GM12875 (cell line): ENCODE data around the gene ATP10B.

Experiments
- H3K4me3 ChIP-seq: one replicate; pipeline ENCODE4 v1.5.1; 2011; ENCODE audit warnings: low read depth, low read length, control low read depth
- CTCF ChIP-seq: IDR thresholded peaks from 2 replicates; pipeline ENCODE4 v1.5.1; 2011; ENCODE audit warnings: low read depth, mild to moderate bottlenecking, control low read depth, inconsistent platforms, low read length, moderate library complexity, borderline replicate concordance; ENCODE audit not compliant: insufficient read depth

Gene ATP10B

GRCh38 chr5:160805376-160805775, 46.6 kb downstream of the ATP10B start:
- TF ChIP-seq CTCF: no peak

GRCh38 chr5:160802592-160802991, 49.4 kb downstream of the ATP10B start:
- TF ChIP-seq CTCF: no peak
- no peak overlapping the region for H3K4me3 ChIP-seq

More at GRCh38 chr5:160805376-160805775, 46.6 kb downstream of the ATP10B start:
- H3K4me3 ChIP-seq: no peak overlapping the region

- H3K4me3 ChIP-seq: no peak overlapping the region
- no peak for TF ChIP-seq CTCF
Observed at GRCh38 chr5:160800375-160801275, 51.4 kb downstream of the ATP10B start.

- no peak for TF ChIP-seq CTCF
- no peak overlapping the region for H3K4me3 ChIP-seq
Observed at GRCh38 chr5:160799184-160799583, 52.8 kb downstream of the ATP10B start.

GRCh38 chr5:160797020-160797419, 55.0 kb downstream of the ATP10B start:
- no peak overlapping the region for H3K4me3 ChIP-seq
- TF ChIP-seq CTCF: no peak

- no peak overlapping the region for H3K4me3 ChIP-seq
- no peak for TF ChIP-seq CTCF
Observed at GRCh38 chr5:160793530-160793899, 58.5 kb downstream of the ATP10B start.
